Neural crest cell (in vitro differentiated cells): ENCODE measurements around the gene RPS24. TPM values are rescaled to one million over a fixed set of nuclear protein-coding genes. Genes with fewer than 3 reads are reported as not detected.

Experiments
- DNase-seq: peaks from one replicate; pipeline ENCODE4 v3.0.0; 2021; ENCODE audit warnings: low read depth, mixed read lengths, low spot score
- H3K27ac Mint-ChIP-seq: one replicate; pipeline ENCODE4 v1.8.0; 2021; ENCODE audit warnings: mild to moderate bottlenecking, mixed read lengths; ENCODE audit not compliant: unreplicated experiment
- H3K27me3 Mint-ChIP-seq: 2 replicates; pipeline ENCODE4 v1.8.0; 2021; ENCODE audit warnings: low read depth, mild to moderate bottlenecking, mixed read lengths
- H3K36me3 Mint-ChIP-seq: 2 replicates; pipeline ENCODE4 v1.8.0; 2021; ENCODE audit warnings: low read depth, mild to moderate bottlenecking, mixed read lengths
- H3K4me1 Mint-ChIP-seq: 2 replicates; pipeline ENCODE4 v1.8.0; 2021; ENCODE audit warnings: mixed read lengths
- H3K4me3 Mint-ChIP-seq: one replicate; pipeline ENCODE4 v1.8.0; 2021; ENCODE audit warnings: mild to moderate bottlenecking, mixed read lengths
- H3K9me3 Mint-ChIP-seq: 2 replicates; pipeline ENCODE4 v1.8.0; 2021; ENCODE audit warnings: mixed read lengths
- CTCF ChIP-seq: fragments of 200-600 bp; sonication (generic); conservative IDR thresholded peaks from 2 replicates; pipeline ENCODE4 v1.5.0; 2021; ENCODE audit warnings: antibody characterized with exemption, mild to moderate bottlenecking
- total RNA-seq: library from RNA; stranded (reverse); gene quantifications from 2 replicates; pipeline ENCODE4 v1.2.1, GENCODE V29; 2021

The RPS24 gene
- total RNA-seq, 1 donor from 2014 or later = 1,546 TPM

- H3K4me1 Mint-ChIP-seq = no peaks in the 10 kb centered on the region
- no peaks in the 10 kb centered on the region for H3K27me3 Mint-ChIP-seq
- peaks cover 11% of the 10 kb centered on the region for H3K36me3 Mint-ChIP-seq
- H3K9me3 Mint-ChIP-seq = no peaks in the 10 kb centered on the region
- TF ChIP-seq CTCF = no peak
- no peak overlapping the region for H3K4me3 Mint-ChIP-seq
- no peak overlapping the region for H3K27ac Mint-ChIP-seq
- DNase-seq = no peak
These were observed 24.0 kb upstream of the RPS24 start for GRCh38 chr10:78009662-78010061.

- no peaks in the 10 kb centered on the region for H3K4me1 Mint-ChIP-seq
- peaks cover 13% of the 10 kb centered on the region for H3K36me3 Mint-ChIP-seq
- no peak for DNase-seq
- H3K4me3 Mint-ChIP-seq = no peak overlapping the region
- H3K9me3 Mint-ChIP-seq = no peaks in the 10 kb centered on the region
- H3K27me3 Mint-ChIP-seq = no peaks in the 10 kb centered on the region
- no peak for TF ChIP-seq CTCF
- H3K27ac Mint-ChIP-seq = no peak overlapping the region
These were observed 23.4 kb upstream of the RPS24 start for GRCh38 chr10:78010278-78010677.

GRCh38 chr10:78011065-78011464 is 22.6 kb upstream of the RPS24 start:
- Mint-ChIP-seq H3K27me3 (no peaks in the 10 kb centered on the region), H3K27ac (no peak overlapping the region), H3K9me3 (no peaks in the 10 kb centered on the region), H3K36me3 (peaks cover 13% of the 10 kb centered on the region), H3K4me3 (no peak overlapping the region), H3K4me1 (no peaks in the 10 kb centered on the region)
- no peak for TF ChIP-seq CTCF
- DNase-seq = no peak

GRCh38 chr10:78013564-78013963 is 20.1 kb upstream of the RPS24 start:
- no peak for TF ChIP-seq CTCF
- Mint-ChIP-seq H3K4me1 (no peaks in the 10 kb centered on the region), H3K9me3 (no peaks in the 10 kb centered on the region), H3K36me3 (peaks cover 10% of the 10 kb centered on the region), H3K27ac (no peak overlapping the region), H3K27me3 (no peaks in the 10 kb centered on the region), H3K4me3 (no peak overlapping the region)
- no peak for DNase-seq

- Mint-ChIP-seq H3K4me3 (no peak overlapping the region), H3K9me3 (no peaks in the 10 kb centered on the region), H3K4me1 (no peaks in the 10 kb centered on the region), H3K36me3 (peaks cover 8% of the 10 kb centered on the region), H3K27ac (no peak overlapping the region), H3K27me3 (no peaks in the 10 kb centered on the region)
- TF ChIP-seq CTCF = no peak
- no peak for DNase-seq
These were observed 18.1 kb upstream of the RPS24 start for GRCh38 chr10:78015546-78015945.

GRCh38 chr10:78017856-78018255 is 15.8 kb upstream of the RPS24 start:
- Mint-ChIP-seq H3K27ac (no peak overlapping the region), H3K9me3 (no peaks in the 10 kb centered on the region), H3K4me3 (no peak overlapping the region), H3K27me3 (no peaks in the 10 kb centered on the region), H3K4me1 (no peaks in the 10 kb centered on the region), H3K36me3 (peaks cover 19% of the 10 kb centered on the region)
- no peak for TF ChIP-seq CTCF
- no peak for DNase-seq
